ENCODE data around the gene PTCHD4. TPM values are rescaled to one million over a fixed set of nuclear protein-coding genes. Genes with fewer than 3 reads are reported as not detected.

Gene PTCHD4
- total RNA-seq, 4 donors from 2014 or later = 2.7 to 4.2 (median 3.0) TPM

DNA sequence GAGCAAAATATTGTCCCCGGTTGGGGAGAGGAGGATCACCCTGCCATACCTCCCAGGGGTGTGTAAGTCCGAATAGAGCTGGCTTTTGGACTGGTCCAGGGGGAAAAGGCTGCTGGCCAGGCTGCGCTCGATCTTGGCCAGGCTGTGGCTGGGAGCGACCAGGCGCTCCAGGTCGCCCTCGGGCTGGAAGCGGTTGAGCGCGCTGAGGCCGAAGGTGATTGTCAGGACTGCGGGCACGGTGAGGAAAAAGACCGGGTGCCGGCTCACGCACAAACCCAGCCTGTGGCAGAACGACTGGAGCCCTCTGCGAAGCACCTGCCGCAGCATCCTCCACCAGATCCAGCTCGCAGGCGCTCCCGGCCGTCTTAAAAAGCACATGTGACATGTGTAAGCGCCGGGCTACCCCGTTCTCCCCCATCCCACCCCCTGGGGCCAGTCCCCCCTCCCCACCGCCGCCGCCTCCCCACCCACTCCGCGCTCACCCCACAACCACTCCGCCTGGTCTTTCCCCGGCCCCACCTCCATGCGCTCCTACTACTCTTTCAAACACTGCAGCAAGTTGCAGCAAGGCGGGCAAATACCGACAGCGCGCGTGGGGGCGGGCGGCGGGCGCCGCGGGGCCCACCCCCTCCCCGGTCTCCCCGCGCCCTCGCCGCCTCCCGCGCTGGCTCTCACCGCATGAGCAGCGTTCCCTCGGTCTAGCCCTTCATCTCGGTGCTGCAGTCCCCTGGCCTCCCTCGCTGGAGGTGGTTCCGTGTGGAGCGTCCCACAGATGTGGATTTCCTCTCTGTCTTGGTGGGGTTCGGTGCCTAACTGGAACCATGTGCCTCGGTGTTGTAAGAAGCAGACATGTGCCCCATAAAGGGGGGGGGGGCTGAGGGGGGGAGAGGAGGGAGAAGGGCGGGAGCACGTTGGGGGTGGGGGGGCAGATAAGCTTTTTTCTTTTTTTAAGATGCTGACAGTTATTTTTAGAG is 42.4 kb downstream of the PTCHD4 start:
- Histone ChIP-seq H3K27ac (no peak overlapping the region), H3K9me3 (no peaks in the 10 kb centered on the region), H3K4me3 (peak overlapping the region in 3 of 4 donors; percentile 18 to 41 (median 27)), H3K27me3 (peaks cover 0 to 7% of the 10 kb centered on the region in 2 donors), H3K36me3 (no peaks in the 10 kb centered on the region), H3K4me1 (peaks cover 0 to 21% (median 0%) of the 10 kb centered on the region in 4 donors)
- DNase-seq (ENCODE audit: low spot score in 2 of 2) = no peak
- TF ChIP-seq, protein P1, sequence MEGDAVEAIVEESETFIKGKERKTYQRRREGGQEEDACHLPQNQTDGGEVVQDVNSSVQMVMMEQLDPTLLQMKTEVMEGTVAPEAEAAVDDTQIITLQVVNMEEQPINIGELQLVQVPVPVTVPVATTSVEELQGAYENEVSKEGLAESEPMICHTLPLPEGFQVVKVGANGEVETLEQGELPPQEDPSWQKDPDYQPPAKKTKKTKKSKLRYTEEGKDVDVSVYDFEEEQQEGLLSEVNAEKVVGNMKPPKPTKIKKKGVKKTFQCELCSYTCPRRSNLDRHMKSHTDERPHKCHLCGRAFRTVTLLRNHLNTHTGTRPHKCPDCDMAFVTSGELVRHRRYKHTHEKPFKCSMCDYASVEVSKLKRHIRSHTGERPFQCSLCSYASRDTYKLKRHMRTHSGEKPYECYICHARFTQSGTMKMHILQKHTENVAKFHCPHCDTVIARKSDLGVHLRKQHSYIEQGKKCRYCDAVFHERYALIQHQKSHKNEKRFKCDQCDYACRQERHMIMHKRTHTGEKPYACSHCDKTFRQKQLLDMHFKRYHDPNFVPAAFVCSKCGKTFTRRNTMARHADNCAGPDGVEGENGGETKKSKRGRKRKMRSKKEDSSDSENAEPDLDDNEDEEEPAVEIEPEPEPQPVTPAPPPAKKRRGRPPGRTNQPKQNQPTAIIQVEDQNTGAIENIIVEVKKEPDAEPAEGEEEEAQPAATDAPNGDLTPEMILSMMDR (IDR thresholded peaks at IDR 0.05) = no peak
- TF ChIP-seq POLR2A (IDR thresholded peaks at IDR 0.05) = no peak
- no peak for TF ChIP-seq EP300 (IDR thresholded peaks at IDR 0.05)
- 4 to 10% methylated on average over 7 to 52 of the region's 64 CpGs for WGBS, 2 donors

DNA sequence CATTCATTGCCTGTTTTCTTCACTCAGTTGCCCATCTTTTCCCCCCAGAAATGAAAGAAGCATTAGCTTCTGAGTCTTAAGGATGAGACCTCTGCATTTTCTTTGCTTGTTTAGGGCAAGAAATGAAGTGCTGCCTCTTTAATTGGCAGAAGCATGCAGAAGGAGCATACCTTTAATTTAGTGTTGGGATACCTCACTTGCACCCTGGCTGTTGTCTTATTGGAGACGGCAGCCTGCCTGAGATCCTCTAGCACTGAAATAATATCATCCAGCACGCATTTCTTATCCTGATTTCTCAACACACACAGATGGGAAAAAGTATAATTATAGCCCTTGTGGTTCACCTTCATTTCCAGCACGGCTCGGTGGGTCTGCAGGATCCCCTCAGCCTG is 43.1 kb downstream of the PTCHD4 start:
- no peak for DNase-seq (ENCODE audit: low spot score in 2 of 2)
- Histone ChIP-seq H3K9me3 (no peaks in the 10 kb centered on the region), H3K4me3 (peak overlapping the region in 1 of 4 donors; percentile 41), H3K27ac (no peak overlapping the region), H3K36me3 (no peaks in the 10 kb centered on the region), H3K27me3 (peaks cover 0 to 7% of the 10 kb centered on the region in 2 donors), H3K4me1 (peaks cover 0 to 21% (median 0%) of the 10 kb centered on the region in 4 donors)
- 20 to 30% methylated on average over 4 of the region's 4 CpGs for WGBS, 2 donors
- no peak for TF ChIP-seq EP300 (IDR thresholded peaks at IDR 0.05)
- TF ChIP-seq, protein P1 (IDR thresholded peaks at IDR 0.05) = no peak
- TF ChIP-seq POLR2A (IDR thresholded peaks at IDR 0.05) = no peak

DNA sequence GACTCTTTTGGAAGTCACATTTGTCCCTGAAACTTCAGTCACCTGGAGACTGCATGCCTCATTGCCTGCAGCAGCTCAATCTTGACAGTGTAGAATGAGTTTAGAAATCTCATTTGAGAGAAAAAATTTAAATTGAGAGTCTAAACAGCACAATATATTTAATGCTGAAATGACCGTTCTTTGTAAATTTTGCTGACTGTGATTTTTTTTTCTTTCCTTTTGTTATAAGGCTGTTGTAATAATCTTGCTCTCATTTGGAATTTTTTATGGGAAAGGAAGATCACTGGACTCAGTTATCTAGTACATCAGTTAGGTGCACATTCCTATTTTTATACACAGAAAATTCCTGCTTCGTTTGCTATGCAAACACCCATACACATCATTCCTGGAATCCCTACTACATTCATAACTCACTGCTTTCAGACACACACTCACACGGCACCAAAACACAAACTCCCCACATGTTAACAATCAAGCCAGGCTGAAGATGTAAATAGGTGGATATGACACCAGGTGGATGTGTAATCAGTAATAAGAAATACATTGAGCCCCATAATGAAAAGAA is 43.8 kb downstream of the PTCHD4 start:
- TF ChIP-seq POLR2A (IDR thresholded peaks at IDR 0.05) (no peak), EP300 (IDR thresholded peaks at IDR 0.05) (no peak)
- TF ChIP-seq, protein P1 (IDR thresholded peaks at IDR 0.05) = no peak
- no peak for DNase-seq (ENCODE audit: low spot score in 2 of 2)
- Histone ChIP-seq H3K4me3 (no peak overlapping the region), H3K27ac (no peak overlapping the region), H3K4me1 (peaks cover 0 to 21% (median 0%) of the 10 kb centered on the region in 4 donors), H3K9me3 (no peaks in the 10 kb centered on the region), H3K36me3 (no peaks in the 10 kb centered on the region), H3K27me3 (peaks cover 0 to 7% of the 10 kb centered on the region in 2 donors)
- 39 to 40% methylated on average over 3 of the region's 3 CpGs for WGBS, 2 donors

DNA sequence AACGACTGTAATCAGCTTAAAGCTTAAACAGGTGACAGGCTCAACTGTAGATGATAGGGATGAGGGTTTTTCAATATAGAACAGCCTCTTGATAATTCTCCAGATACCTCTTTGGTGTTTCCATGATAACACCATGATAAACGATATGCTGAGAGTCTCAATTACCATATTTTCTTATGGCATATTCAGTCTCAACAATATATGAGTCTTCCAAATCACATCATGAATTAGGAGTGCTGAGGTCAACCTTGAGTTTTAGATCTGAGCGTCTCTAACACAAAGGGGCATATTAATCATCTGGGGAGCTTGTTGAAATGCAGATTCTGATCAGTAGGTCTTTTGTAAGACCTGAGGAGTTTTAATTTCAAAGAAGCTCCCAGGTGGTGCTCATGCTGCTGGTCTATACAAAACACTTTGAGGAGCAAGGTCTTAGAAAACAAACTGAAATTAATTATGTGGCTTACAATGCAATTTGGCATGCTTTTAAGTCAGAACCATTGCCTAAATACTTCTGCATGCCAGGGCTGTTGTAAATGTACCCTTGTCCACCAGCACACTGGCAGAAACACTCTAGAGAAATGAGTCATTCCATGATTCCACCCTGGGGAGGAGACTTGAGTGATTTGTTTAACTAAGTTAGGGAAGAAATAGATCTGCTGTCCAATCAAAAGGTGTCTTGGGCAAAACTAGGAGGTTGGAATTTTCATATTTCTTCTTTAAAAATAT is 49.6 kb downstream of the PTCHD4 start:
- H3K36me3 ChIP-seq = no peaks in the 10 kb centered on the region
- no peaks in the 10 kb centered on the region for H3K9me3 ChIP-seq
- no peak for DNase-seq (ENCODE audit: low spot score in 2 of 2)
- WGBS, 2 donors = 59 to 65% methylated on average over 3 of the region's 3 CpGs
- H3K27ac ChIP-seq = no peak overlapping the region
- no peaks in the 10 kb centered on the region for H3K27me3 ChIP-seq
- no peaks in the 10 kb centered on the region for H3K4me1 ChIP-seq
- TF ChIP-seq, protein P1 (IDR thresholded peaks at IDR 0.05) = no peak
- no peak for TF ChIP-seq POLR2A (IDR thresholded peaks at IDR 0.05)
- no peak for TF ChIP-seq EP300 (IDR thresholded peaks at IDR 0.05)
- no peak overlapping the region for H3K4me3 ChIP-seq

Measured in tibial nerve (tissue), 4 donors.